Glutamatergic neuron (in vitro differentiated cells): Measurements from ENCODE around the gene HACE1. TPM values are rescaled to one million over a fixed set of nuclear protein-coding genes. Genes with fewer than 3 reads are reported as not detected.
"Not testable (repeated sequence)": the region's sequence is repeated elsewhere in the genome, so short reads cannot be mapped to it uniquely, and the experiment has no call there.

Source experiments
- DNase-seq: peaks from one replicate; pipeline ENCODE4 v3.0.0; 2022
- H3K27ac Mint-ChIP-seq: one replicate; pipeline ENCODE4 v1.8.0; 2020; ENCODE audit warnings: mild to moderate bottlenecking, mixed read lengths, inconsistent platforms; ENCODE audit not compliant: unreplicated experiment
- H3K27me3 Mint-ChIP-seq: one replicate; pipeline ENCODE4 v1.8.0; 2020; ENCODE audit warnings: mild to moderate bottlenecking, moderate library complexity, mixed read lengths, inconsistent platforms; ENCODE audit not compliant: unreplicated experiment
- H3K36me3 Mint-ChIP-seq: one replicate; pipeline ENCODE4 v1.8.0; 2020; ENCODE audit warnings: mild to moderate bottlenecking, mixed read lengths, inconsistent platforms; ENCODE audit not compliant: unreplicated experiment
- H3K4me1 Mint-ChIP-seq: one replicate; pipeline ENCODE4 v1.8.0; 2020; ENCODE audit warnings: mild to moderate bottlenecking, low read depth, mixed read lengths, inconsistent platforms; ENCODE audit not compliant: unreplicated experiment
- H3K4me3 Mint-ChIP-seq: one replicate; pipeline ENCODE4 v1.8.0; 2020; ENCODE audit warnings: mild to moderate bottlenecking, mixed read lengths, inconsistent platforms; ENCODE audit not compliant: unreplicated experiment
- H3K9me3 Mint-ChIP-seq: one replicate; pipeline ENCODE4 v1.8.0; 2020; ENCODE audit warnings: mild to moderate bottlenecking, moderate library complexity, mixed read lengths, inconsistent platforms; ENCODE audit not compliant: unreplicated experiment
- CTCF ChIP-seq: fragments of 200-600 bp; sonication (generic); IDR thresholded peaks from one replicate; pipeline ENCODE4 v1.5.0; 2021; ENCODE audit not compliant: partially characterized antibody, unreplicated experiment
- total RNA-seq: library from RNA; stranded (reverse); fragmentation: NEBNext Ultra II Directional; extraction: Animal tissue kit (Norgen Biotek cat#: 25700); gene quantifications from one replicate; pipeline ENCODE4 v1.2.1, GENCODE V29; 2021; ENCODE audit not compliant: unreplicated experiment

Gene HACE1
- total RNA-seq, 1 donor from 2014 or later, result 22.0 TPM

GRCh38 chr6:104837158-104837557 is 22.6 kb downstream of the HACE1 start:
- no peaks in the 10 kb centered on the region for H3K9me3 Mint-ChIP-seq
- H3K36me3 Mint-ChIP-seq, result no peaks in the 10 kb centered on the region
- no peak overlapping the region for H3K27ac Mint-ChIP-seq
- no peaks in the 10 kb centered on the region for H3K27me3 Mint-ChIP-seq
- H3K4me3 Mint-ChIP-seq, result no peak overlapping the region
- TF ChIP-seq CTCF, result no peak
- H3K4me1 Mint-ChIP-seq, result peaks cover 2% of the 10 kb centered on the region
- no peak for DNase-seq

GRCh38 chr6:104836479-104837020 is 23.2 kb downstream of the HACE1 start:
- not testable (repeated sequence) for H3K9me3 Mint-ChIP-seq, H3K27me3 Mint-ChIP-seq, H3K27ac Mint-ChIP-seq, H3K4me1 Mint-ChIP-seq, H3K4me3 Mint-ChIP-seq, DNase-seq, H3K36me3 Mint-ChIP-seq

- Mint-ChIP-seq H3K27ac (no peak overlapping the region), H3K4me3 (no peak overlapping the region), H3K27me3 (no peaks in the 10 kb centered on the region), H3K4me1 (peaks cover 2% of the 10 kb centered on the region), H3K9me3 (no peaks in the 10 kb centered on the region), H3K36me3 (no peaks in the 10 kb centered on the region)
- TF ChIP-seq CTCF, result no peak
- no peak for DNase-seq
These were observed 23.9 kb downstream of the HACE1 start for GRCh38 chr6:104835782-104836181.

GRCh38 chr6:104829183-104829958 is 30.3 kb downstream of the HACE1 start:
- Mint-ChIP-seq H3K4me3 (no peak overlapping the region), H3K27ac (no peak overlapping the region), H3K9me3 (no peaks in the 10 kb centered on the region), H3K4me1 (no peaks in the 10 kb centered on the region), H3K27me3 (no peaks in the 10 kb centered on the region), H3K36me3 (peaks cover 7% of the 10 kb centered on the region)
- no peak for TF ChIP-seq CTCF
- DNase-seq, result no peak

GRCh38 chr6:104828478-104828877 is 31.2 kb downstream of the HACE1 start:
- no peaks in the 10 kb centered on the region for H3K9me3 Mint-ChIP-seq
- no peaks in the 10 kb centered on the region for H3K4me1 Mint-ChIP-seq
- H3K36me3 Mint-ChIP-seq, result peaks cover 7% of the 10 kb centered on the region
- H3K27me3 Mint-ChIP-seq, result no peaks in the 10 kb centered on the region
- no peak overlapping the region for H3K4me3 Mint-ChIP-seq
- TF ChIP-seq CTCF, result no peak
- H3K27ac Mint-ChIP-seq, result no peak overlapping the region
- DNase-seq, result no peak

GRCh38 chr6:104820820-104821219 is 38.9 kb downstream of the HACE1 start:
- DNase-seq, H3K4me1 Mint-ChIP-seq, H3K27me3 Mint-ChIP-seq, H3K9me3 Mint-ChIP-seq, H3K4me3 Mint-ChIP-seq, H3K36me3 Mint-ChIP-seq, H3K27ac Mint-ChIP-seq: not testable (repeated sequence)
